GM21723 (cell line): Measurements from ENCODE around the gene WWOX.

Experiments
- ATAC-seq: cut with Tn5 transposase; IDR thresholded peaks from one replicate; pipeline ENCODE4 v1.9.1; 2021; ENCODE audit warnings: mild to moderate bottlenecking, moderate library complexity; ENCODE audit not compliant: unreplicated experiment

The WWOX gene

DNA sequence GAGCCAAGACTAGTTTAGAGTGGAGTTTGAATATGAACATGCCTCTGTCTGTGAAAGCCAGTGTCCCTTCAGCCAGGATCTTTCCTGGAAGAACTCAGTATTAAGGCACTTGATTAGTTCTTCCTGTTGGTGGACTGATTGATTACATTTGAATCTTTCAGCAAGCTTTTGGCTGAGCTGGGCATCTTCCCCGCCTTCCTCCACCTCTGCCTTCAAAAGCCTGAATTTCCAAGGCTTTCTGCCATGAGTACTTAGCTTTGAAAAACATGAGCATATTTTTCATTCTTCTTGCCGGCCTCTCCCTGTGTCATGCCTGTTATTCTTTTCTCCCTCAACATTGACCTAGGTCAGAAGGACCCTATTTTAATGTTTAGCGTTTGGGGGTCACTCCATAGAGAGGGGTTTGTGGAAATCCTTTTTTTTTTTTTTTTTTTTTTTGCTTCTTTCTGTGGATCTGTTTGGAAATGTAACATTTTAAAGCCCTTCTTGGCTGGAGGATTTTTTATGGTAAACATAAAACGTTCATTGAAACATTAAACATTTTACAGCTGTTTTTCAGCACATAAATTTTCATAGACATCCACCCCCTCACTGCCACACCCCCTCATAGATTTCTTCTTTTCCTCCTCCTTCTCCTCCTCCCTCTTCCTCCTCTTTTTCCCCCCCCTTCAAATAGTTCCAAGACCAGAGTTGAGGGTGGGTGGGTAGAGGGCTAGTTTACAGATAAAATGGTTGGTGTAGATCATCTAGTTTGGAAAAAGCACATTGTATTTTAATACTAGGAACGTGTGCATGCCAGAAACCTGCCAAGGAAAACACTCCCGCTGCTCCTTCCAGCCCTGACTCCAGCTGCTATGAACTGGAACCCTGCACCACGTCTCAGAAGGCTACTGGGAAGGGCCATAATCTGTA is 645.9 kb downstream of the WWOX start:
- ATAC-seq = no peak

DNA sequence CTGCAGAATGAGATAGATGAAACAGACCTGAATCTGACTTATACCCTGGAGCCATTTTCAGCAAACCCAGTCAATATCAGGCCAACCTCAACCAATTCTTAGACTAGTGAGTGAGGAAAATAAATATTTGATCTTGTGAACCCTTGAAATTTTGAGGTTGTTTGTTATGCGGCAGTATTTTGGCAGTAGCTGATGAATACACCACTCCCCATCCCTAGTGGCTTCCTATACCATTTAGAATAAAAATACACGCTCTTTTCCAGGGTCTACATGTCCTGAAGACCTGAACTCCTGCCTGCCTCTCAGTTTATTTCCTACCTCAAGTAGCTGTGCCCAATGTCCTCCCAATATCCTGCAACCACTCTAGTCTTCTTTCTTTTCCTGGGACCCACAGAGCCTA is 647.3 kb downstream of the WWOX start:
- ATAC-seq = no peak

DNA sequence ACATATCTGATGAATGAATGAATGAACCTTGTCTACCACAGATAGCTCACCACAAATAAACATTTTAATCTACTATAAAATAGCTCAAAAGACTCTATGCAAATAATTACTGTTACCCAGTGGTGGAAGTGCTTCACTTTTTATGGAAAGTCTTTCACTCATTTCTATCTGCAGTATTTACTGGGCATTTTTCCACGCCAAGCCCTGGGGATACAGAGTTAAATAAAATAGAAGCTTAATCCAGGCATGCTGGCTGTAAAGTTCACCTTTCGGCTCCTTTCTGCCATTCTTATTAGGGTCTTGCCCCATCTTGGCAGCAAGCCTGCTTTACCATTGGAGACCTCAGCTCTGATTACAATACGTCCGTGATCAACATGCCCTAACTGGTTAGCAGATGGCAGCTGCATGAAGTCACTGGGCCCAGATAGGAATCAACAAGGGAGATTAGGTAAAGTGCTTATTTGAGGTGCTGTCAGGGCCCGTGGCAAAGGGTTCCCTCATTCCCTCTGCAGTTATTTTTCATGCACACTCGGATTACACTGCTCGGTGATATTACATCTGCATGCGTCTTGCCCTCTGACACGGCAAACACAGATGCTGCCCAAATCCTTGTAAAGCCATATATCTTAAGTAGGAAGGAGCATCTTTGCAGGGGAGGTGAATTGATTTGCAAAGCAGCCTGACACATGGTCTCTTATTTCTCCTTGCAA is 648.9 kb downstream of the WWOX start:
- no peak for ATAC-seq

DNA sequence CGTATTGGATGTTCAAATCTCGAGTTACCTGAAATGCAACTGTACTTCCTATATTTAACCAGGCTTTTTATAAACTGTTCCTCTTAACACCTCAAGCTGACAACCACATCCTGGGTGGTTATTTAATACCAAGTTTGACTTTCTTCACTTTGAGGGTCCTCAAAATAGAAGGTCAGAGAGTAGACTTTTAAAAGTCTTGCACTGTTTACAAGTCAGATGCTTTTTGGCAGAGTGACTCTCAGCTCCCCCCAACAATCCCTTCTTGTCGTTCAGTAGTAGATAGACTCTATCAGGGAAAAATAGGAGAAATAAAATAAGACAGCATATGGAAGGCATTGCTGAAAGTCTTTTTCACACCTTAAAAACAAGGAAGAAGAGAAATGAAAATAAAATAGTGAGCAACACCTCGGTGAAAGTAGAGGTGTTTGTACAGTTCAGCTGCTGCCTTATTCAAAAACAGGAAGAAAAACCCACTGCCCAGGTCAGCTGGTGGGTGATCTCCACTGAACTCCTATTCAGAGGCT is 650.4 kb downstream of the WWOX start:
- ATAC-seq = peak; percentile 79

DNA sequence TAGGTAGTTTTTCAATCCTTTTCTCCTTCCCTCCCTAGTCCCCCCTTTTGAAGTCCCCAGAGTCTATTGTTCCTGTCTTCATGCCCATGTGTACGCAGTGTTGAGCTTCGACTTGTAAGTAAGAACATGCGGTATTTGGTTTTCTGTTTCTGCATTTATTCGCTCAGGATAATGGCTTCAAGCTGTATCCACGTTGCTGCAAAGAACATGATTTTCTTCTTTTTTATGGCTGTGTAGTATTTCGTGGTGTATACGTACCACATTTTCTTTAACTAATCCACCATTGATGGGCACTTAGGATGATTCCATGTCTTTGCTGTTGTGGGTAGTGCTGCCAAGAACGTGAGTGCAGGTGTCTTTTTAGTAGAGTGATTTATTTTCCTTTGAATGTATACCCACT is 651.2 kb downstream of the WWOX start:
- ATAC-seq = no peak

DNA sequence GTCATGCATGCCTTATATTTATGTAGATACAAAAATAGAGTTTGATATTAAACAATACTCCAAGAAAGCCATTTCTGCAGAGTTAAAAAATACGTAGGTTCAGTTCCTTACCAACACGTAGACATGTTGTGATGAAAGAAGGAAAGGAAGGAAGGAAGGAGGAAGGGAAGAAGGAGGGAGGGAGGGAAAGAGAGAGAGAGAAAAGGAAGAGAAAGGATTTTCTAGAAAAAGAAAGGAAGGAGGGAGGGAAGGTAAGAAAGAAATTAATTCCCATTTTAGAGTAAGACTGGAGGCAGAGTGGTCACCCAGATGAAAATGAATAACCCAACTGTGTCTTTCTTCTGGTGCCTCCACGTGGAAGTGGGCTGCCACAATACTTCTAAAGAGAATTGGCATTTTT is 652.1 kb downstream of the WWOX start:
- no peak for ATAC-seq

DNA sequence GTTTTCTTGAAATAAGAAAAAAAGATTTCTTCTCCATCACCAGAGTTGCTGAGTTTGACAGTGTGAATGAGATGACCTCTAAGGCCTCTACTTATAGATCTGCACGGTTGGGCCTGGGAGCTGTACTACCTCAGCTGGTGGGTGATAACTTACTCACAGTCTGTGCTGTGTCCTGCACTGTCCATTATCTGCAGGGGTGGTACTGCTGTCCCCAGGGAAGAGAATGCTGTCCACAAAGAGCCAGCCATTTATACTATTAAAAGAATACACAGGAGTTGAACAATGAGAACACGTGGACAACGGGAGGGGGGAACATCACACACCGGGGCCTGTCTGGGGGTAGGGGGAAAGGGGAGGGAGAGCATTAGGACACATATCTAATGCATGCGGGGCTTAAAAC is 655.3 kb downstream of the WWOX start:
- ATAC-seq = no peak

DNA sequence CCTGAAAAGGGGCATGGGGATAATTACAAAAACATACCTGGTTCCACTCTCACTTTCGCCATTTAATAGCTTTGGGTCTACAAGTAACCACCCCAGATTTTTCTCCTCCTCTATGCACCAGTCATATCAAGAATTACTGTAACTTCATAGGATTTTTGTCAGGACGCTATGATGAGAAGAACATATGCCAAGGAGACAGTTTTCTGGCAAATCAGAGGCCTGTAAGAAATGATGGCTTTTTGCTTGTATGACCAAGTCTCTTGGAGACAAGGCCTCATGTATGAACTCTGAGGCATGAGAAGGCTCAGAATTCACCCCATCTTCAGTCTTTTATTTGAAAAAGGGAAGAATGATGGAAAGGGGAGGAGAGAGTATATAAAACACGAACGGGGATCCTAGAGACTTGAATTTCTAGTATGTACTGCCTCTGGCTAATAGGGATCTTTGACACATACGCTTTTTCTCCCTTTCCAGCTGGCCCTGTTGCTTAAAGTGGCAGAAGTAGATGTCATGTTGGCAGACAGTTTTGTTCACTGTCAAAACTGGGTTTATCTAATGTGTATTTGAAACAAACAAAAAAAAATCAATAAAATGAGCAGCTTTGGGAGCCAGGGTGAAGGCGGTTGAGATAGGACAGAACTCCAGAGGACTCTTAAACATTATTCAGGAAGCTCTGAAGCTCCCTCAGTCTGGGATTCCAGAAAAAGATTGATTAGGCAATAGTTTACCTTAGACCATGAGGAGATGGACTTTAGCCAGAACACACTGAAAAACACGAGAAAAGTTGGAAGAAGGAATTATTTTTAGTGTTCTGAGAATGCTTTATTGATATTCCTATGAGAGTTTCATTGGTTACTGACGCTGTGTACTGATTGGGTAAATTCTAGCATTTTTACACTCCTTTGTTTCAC is 656.6 kb downstream of the WWOX start:
- no peak for ATAC-seq

DNA sequence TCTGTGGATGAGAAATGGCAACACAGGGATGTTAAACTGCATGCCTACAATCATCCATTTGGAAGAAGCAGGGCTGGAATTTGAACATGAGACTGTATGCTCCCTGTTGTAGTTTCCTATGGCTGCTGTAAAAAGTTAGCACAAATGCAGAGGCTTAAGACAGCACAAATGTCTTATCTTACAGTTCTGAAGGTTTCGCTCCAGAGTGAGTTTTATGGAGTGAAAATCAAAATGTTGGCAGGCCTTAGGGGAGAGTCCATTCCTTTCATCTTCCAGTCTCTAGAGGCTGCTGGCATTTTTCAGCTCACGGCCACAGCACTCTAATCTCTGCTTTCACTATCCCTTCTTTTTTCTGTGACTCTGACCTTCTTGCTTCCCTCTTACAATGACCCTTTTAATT is 660.1 kb downstream of the WWOX start:
- ATAC-seq = no peak

DNA sequence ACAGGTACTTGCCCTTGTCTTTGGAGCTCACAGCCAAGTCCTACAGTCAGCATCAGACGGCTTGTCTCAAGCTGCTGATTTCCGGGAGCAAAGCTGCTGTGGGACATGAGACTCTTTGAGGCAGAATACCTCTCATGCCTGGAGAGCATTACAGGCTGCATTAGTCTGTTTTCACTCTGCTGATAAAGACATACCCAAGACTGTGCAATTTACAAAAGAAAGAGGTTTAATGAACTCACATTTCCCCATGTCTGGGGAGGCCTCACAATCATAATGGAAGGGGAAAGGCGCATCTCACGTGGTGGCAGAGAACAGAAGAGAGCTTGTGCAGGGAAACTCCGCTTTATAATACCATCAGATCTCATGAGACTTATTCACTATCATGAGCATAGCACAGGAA is 661.2 kb downstream of the WWOX start:
- no peak for ATAC-seq

DNA sequence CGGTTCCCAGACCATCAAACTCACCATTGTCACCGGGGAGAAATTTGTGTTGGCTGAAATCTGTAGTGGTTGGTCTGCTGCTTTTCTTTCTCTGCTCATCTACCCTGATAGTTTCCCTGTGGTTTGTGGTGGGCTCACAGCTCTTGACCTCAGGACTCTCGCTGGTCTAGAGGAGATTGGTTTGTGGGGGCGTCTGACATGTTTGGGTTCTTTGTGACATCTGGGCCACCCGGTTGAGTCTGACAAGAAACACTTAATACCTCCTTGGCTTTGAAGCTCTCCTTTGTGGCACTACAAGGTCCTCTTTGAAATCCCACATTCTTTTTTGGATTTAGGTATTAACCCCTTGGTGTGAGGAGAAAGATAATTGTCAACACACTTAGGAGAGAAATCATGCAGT is 662.0 kb downstream of the WWOX start:
- peak; percentile 81 for ATAC-seq

DNA sequence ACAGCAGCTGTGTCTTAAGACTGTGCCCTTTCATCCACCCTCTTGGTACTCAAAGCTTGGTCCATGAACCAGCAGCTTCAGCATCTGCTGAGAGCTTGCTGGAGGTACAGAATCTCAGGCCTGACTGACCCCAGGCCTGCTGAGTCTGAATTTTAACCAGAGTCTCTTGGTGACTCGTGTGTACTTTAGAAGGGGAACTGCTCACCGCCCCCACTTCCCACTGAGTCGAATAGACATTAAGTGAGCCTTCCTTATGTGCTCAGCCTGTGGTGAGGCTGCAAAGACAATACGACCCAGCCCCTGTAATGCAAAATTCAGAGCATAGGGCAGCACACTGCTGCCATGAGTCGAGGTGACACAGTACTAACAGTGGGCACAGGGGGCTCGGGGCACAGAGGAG is 662.8 kb downstream of the WWOX start:
- ATAC-seq = peak; percentile 68

DNA sequence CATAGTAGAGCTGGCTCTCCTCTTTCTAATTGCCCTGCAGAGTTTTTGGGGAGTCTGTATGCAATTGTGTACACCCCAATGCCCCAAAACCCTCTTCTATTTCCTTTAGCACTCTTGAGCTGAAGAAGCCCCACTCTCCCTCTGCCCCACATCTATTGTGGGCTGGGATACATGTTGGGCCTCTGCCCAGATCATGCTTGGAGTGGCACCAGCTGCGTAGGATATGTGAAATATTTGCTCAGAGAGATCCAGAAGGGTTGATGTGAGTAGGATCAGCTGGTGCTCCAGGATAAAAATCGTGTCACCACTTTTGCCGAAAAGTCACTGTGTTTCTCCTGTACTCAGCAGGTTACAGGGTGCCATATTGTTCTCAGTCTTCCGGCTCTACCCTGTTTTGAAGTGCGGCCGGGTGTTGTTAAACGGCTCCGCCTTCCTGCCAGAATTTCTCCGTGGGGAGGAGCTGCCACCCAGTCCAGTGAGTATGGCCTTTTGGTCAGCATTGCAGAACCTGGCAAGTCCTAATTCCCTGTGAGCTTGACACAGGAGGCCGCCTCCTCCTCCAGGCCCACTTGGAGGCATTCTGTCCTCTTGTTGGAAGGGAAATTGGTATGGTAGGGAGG is 664.5 kb downstream of the WWOX start:
- ATAC-seq = no peak

DNA sequence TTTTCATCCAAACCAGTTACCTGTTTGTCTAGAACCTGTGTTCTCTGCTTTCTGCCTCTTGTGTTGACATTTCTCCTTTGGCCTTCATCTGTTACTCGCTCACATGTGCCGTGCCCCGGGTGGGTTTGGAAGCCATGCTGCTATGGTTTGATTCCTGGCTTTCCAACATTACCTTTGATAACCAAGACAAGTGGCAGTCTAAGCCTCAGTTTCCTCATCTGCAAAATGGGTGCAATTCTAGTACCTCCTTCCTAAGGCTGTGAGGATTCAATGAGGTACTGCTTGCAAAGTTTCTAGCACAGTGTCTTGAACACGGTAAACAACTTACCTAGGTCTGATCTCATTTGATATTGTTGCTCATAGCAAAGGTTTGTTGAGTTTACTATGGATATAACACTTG is 665.0 kb downstream of the WWOX start:
- no peak for ATAC-seq

DNA sequence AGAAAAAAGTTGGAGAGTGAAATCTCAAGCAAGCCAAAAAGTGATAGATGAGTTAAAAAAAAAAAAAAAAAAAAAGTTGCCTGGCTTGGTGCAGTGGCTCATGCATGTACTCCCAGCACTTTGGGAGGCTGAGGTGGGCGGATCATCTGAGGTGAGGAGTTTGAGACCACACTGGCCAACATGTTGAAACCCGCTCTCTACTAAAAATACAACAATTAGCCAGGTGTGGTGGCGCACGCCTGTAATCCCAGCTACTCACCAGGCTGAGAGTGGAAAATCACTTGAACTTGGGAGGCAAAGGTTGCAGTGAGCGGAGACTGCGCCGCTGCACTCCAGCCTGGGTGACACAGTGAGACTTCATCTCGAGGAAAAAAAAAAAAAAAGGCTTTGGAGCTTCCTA is 668.8 kb downstream of the WWOX start:
- no peak for ATAC-seq

DNA sequence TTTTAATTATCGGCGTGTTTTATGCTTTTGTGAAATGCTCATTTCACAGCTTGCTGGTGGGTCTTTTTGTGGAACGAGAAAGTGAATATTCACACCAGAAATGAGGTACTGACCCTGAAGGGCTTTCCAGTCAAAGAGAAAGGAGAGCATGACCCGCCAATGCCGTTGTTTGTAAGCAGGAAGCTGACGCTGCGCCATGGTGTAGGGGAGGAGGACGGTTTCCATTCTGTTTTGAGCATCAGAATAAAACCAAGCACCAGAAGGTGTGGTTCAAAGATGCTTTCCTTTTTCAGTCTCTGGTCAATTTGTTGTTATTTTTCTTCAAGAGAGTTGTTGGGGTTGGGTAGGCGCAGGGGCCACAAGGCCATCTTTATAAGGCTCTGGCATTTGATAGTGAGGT is 669.3 kb downstream of the WWOX start:
- ATAC-seq = peak; percentile 83

DNA sequence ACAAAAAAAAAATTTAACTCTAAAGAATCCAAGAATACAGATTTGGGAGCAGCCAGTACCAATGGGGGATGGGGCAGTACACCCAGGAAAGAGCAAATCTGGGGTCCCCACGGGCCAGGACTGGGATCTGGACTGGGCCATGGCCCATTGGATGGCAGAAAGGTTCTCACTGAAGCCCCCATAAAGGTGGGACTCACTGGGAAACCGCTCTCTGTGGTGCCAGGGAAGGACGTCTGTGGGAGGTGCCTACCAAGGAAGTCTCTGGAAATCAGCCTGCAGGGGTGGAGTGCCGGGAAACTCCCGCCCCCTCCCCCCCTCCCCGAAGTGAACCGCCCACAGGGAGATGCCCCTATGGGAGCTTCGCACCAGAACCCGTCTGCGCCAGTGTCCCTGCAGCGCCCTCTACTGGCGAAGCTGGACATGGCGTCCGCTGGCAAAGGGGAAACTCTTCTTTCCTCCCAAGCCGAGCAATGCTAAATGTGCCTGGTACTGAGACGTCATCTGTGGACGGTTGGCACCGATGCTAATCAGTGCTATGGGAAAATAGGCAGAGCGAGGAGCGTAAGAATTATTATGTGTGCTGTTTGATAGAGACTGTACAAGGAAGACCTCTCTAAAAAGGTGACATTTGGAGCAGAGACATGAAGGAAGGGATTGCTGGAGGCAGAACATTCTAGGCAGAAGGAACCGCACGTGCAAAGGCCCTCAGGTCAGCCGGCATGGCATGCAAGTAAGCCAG is 671.1 kb downstream of the WWOX start:
- ATAC-seq = peak; percentile 73

DNA sequence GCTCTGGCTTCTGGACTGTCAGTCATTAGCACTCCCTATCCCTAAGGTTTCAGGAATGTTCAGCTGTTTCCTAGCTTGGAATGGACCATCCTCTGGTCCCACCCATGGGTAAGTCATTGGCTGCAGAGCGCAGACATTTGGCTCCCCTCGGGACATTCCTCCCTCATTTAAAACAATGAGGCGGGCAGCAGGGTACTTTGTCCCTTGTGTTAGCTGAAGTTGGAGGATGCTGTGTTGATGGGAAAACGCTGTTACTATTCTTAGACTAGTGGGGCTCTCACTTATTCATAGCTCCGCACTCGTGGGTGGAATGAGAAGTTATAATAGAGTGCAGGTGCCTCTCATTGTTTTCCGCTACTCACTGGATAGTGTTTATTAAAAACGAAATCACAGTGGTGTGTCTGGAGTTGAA is 673.8 kb downstream of the WWOX start:
- ATAC-seq = no peak

DNA sequence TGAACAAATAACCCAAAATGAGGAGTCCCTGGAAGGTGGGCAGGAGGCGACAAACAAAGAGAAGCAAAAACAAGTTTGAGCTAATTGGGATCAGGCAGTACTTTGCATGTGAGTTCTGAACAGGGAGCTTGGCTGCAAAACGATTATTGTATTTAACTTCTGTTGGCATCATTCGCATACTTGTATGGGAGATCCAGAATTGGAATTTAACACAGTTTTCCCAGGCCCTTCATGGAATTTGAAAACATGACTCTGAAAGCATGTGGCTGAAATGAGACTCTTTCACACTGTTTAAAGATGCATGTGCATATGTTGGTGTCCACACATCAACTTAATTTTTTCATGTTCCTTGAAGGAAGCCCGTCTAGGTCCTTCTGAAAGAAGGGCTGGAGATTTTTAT is 674.3 kb downstream of the WWOX start:
- ATAC-seq = no peak

DNA sequence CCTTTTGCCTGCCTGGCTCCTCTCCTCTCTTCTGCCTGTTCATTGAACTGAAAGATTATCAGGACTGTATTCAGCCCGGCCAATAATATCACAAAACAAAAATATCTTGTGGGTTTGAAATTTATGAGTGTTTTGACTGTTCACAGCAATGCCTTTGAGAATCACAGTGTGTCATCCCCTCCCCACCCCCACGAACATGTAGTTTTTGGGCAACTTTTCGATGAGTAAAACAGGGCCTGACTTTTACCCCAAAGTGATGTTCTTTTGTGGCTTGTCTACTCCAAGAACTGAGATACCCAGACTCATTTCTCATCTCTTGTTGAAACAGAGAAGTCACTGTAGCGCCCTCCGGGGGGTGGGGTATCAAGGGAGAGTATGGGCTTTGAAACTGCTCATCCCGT is 675.7 kb downstream of the WWOX start:
- no peak for ATAC-seq
